Neural progenitor cell (in vitro differentiated cells): ENCODE results near the gene ABHD14A. TPM values are rescaled to one million over a fixed set of nuclear protein-coding genes. Genes with fewer than 3 reads are reported as not detected.

ENCODE experiments used
- DNase-seq: peaks from one replicate; pipeline ENCODE4 v3.0.0-alpha.2; 2016; ENCODE audit warnings: low spot score
- H2AFZ ChIP-seq: fragments of 200-600 bp; sonication (generic); replicated peaks from 2 replicates; pipeline ENCODE4 v1.6.1; 2016; ENCODE audit warnings: antibody characterized with exemption
- H3F3A ChIP-seq: fragments of 200-600 bp; sonication (generic); 2 replicates; pipeline ENCODE4 v1.6.1; 2016; ENCODE audit warnings: antibody characterized with exemption, low read depth
- H3K27ac ChIP-seq: fragments of 200-600 bp; sonication (generic); 2 replicates; pipeline ENCODE4 v1.5.1; 2016; ENCODE audit warnings: mild to moderate bottlenecking
- H3K27me3 ChIP-seq: fragments of 200-600 bp; sonication (generic); 2 replicates; pipeline ENCODE4 v1.6.1; 2016; ENCODE audit warnings: mild to moderate bottlenecking, moderate library complexity
- H3K36me3 ChIP-seq: fragments of 200-600 bp; sonication (generic); 2 replicates; pipeline ENCODE4 v1.5.1; 2016
- H3K4me1 ChIP-seq: fragments of 200-600 bp; sonication (generic); 2 replicates; pipeline ENCODE4 v1.6.1; 2016; ENCODE audit warnings: mixed run types
- H3K4me2 ChIP-seq: fragments of 200-600 bp; sonication (generic); 2 replicates; pipeline ENCODE4 v1.6.1; 2016
- H3K4me3 ChIP-seq: fragments of 200-600 bp; sonication (generic); 2 replicates; pipeline ENCODE4 v1.5.1; 2016
- H3K79me2 ChIP-seq: fragments of 200-600 bp; sonication (generic); 2 replicates; pipeline ENCODE4 v1.6.1; 2016; ENCODE audit warnings: low read depth
- H3K9ac ChIP-seq: fragments of 200-600 bp; sonication (generic); 2 replicates; pipeline ENCODE4 v1.6.1; 2016
- H3K9me3 ChIP-seq: fragments of 200-600 bp; sonication (generic); 2 replicates; pipeline ENCODE4 v1.5.1; 2016; ENCODE audit warnings: low read depth
- H4K20me1 ChIP-seq: fragments of 200-600 bp; sonication (generic); 2 replicates; pipeline ENCODE4 v1.6.1; 2016; ENCODE audit warnings: low read depth
- H3K27ac Mint-ChIP-seq: 3 replicates; pipeline ENCODE4 v1.8.0; 2021; ENCODE audit warnings: mixed read lengths
- H3K27me3 Mint-ChIP-seq: 2 replicates; pipeline ENCODE4 v1.8.0; 2022; ENCODE audit warnings: low read depth, mild to moderate bottlenecking, inconsistent platforms, moderate library complexity, mixed read lengths; ENCODE audit not compliant: insufficient read depth
- H3K36me3 Mint-ChIP-seq: 3 replicates; pipeline ENCODE4 v1.8.0; 2021; ENCODE audit warnings: mixed read lengths
- H3K4me1 Mint-ChIP-seq: 3 replicates; pipeline ENCODE4 v1.8.0; 2021; ENCODE audit warnings: mixed read lengths
- H3K4me3 Mint-ChIP-seq: 3 replicates; pipeline ENCODE4 v1.8.0; 2021; ENCODE audit warnings: mild to moderate bottlenecking, moderate library complexity, mixed read lengths
- H3K9me3 Mint-ChIP-seq: 3 replicates; pipeline ENCODE4 v1.8.0; 2020; ENCODE audit warnings: mixed read lengths
- EZH2 ChIP-seq: fragments of 200-600 bp; sonication (generic); IDR thresholded peaks from 2 replicates; pipeline ENCODE4 v1.6.1; 2017; ENCODE audit warnings: antibody characterized with exemption, mild to moderate bottlenecking, moderate library complexity
- EZH2phosphoT487 ChIP-seq: fragments of 200-600 bp; sonication (generic); IDR thresholded peaks from 2 replicates; pipeline ENCODE4 v1.6.1; 2017; ENCODE audit warnings: antibody characterized with exemption
- total RNA-seq: library from RNA; depleted of rRNA; stranded (reverse); fragments of >200 nt; gene quantifications from 2 replicates; pipeline ENCODE4 v1.2.3, GENCODE V29; 2015; ENCODE audit warnings: low replicate concordance
- TF ChIP-seq, protein P1 (sequence below): fragments of 200-600 bp; sonication (generic); IDR thresholded peaks from 2 replicates; pipeline ENCODE4 v1.5.1; 2017; ENCODE audit warnings: antibody characterized with exemption, mild to moderate bottlenecking

The ABHD14A gene
- total RNA-seq, 1 donor from 2014 or later: 4.0 TPM

GRCh38 chr3:52004906-52005395 is 30.1 kb downstream of the ABHD14A start:
- peaks cover 28% of the 10 kb centered on the region for H3F3A ChIP-seq
- DNase-seq: peak; percentile 29
- H2AFZ ChIP-seq: no peak overlapping the region
- Mint-ChIP-seq H3K27me3 (no peaks in the 10 kb centered on the region), H3K4me3 (peak overlapping the region; percentile 70), H3K36me3 (no peaks in the 10 kb centered on the region), H3K4me1 (peaks cover 61% of the 10 kb centered on the region), H3K27ac (peak overlapping the region; percentile 66), H3K9me3 (no peaks in the 10 kb centered on the region)
- TF ChIP-seq EZH2phosphoT487 (no peak), EZH2 (no peak)
- TF ChIP-seq, protein P1, sequence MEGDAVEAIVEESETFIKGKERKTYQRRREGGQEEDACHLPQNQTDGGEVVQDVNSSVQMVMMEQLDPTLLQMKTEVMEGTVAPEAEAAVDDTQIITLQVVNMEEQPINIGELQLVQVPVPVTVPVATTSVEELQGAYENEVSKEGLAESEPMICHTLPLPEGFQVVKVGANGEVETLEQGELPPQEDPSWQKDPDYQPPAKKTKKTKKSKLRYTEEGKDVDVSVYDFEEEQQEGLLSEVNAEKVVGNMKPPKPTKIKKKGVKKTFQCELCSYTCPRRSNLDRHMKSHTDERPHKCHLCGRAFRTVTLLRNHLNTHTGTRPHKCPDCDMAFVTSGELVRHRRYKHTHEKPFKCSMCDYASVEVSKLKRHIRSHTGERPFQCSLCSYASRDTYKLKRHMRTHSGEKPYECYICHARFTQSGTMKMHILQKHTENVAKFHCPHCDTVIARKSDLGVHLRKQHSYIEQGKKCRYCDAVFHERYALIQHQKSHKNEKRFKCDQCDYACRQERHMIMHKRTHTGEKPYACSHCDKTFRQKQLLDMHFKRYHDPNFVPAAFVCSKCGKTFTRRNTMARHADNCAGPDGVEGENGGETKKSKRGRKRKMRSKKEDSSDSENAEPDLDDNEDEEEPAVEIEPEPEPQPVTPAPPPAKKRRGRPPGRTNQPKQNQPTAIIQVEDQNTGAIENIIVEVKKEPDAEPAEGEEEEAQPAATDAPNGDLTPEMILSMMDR: no peak
- H4K20me1 ChIP-seq: no peaks in the 10 kb centered on the region
- peak overlapping the region; percentile 72 for H3K4me2 ChIP-seq
- H3K27me3 ChIP-seq: no peaks in the 10 kb centered on the region
- peaks cover 47% of the 10 kb centered on the region for H3K4me1 ChIP-seq
- H3K79me2 ChIP-seq: no peaks in the 10 kb centered on the region
- H3K4me3 ChIP-seq: no peak overlapping the region
- no peaks in the 10 kb centered on the region for H3K36me3 ChIP-seq
- H3K9ac ChIP-seq: no peak overlapping the region
- H3K27ac ChIP-seq: no peak overlapping the region
- no peaks in the 10 kb centered on the region for H3K9me3 ChIP-seq

GRCh38 chr3:52005571-52005986 is 30.7 kb downstream of the ABHD14A start:
- Histone ChIP-seq H3K4me2 (peak overlapping the region; percentile 72), H4K20me1 (no peaks in the 10 kb centered on the region), H3K4me1 (peaks cover 47% of the 10 kb centered on the region), H3K36me3 (no peaks in the 10 kb centered on the region), H3K4me3 (no peak overlapping the region), H2AFZ (no peak overlapping the region), H3K9me3 (no peaks in the 10 kb centered on the region), H3F3A (peaks cover 28% of the 10 kb centered on the region), H3K27me3 (no peaks in the 10 kb centered on the region), H3K9ac (no peak overlapping the region), H3K27ac (no peak overlapping the region), H3K79me2 (no peaks in the 10 kb centered on the region)
- Mint-ChIP-seq H3K36me3 (no peaks in the 10 kb centered on the region), H3K27ac (peak overlapping the region; percentile 57), H3K27me3 (no peaks in the 10 kb centered on the region), H3K9me3 (no peaks in the 10 kb centered on the region), H3K4me1 (peaks cover 61% of the 10 kb centered on the region), H3K4me3 (peak overlapping the region; percentile 58)
- peak; percentile 57 for DNase-seq
- TF ChIP-seq, protein P1: no peak
- TF ChIP-seq EZH2phosphoT487: no peak
- no peak for TF ChIP-seq EZH2

- Histone ChIP-seq H4K20me1 (no peaks in the 10 kb centered on the region), H2AFZ (no peak overlapping the region), H3K27me3 (no peaks in the 10 kb centered on the region), H3K79me2 (no peaks in the 10 kb centered on the region), H3K27ac (no peak overlapping the region), H3K9me3 (no peaks in the 10 kb centered on the region), H3K4me3 (no peak overlapping the region), H3K36me3 (no peaks in the 10 kb centered on the region), H3K4me1 (peaks cover 47% of the 10 kb centered on the region), H3K4me2 (peak overlapping the region; percentile 72), H3K9ac (no peak overlapping the region), H3F3A (peaks cover 28% of the 10 kb centered on the region)
- DNase-seq: no peak
- H3K27me3 Mint-ChIP-seq: peaks cover 3% of the 10 kb centered on the region
- no peaks in the 10 kb centered on the region for H3K36me3 Mint-ChIP-seq
- H3K9me3 Mint-ChIP-seq: no peaks in the 10 kb centered on the region
- H3K4me1 Mint-ChIP-seq: peaks cover 61% of the 10 kb centered on the region
- peak overlapping the region; percentile 58 for H3K4me3 Mint-ChIP-seq
- H3K27ac Mint-ChIP-seq: no peak overlapping the region
- no peak for TF ChIP-seq EZH2
- no peak for TF ChIP-seq EZH2phosphoT487
Observed at GRCh38 chr3:52006017-52006819, 31.4 kb downstream of the ABHD14A start.

- Histone ChIP-seq H3K4me3 (no peak overlapping the region), H3K79me2 (no peaks in the 10 kb centered on the region), H3K36me3 (no peaks in the 10 kb centered on the region), H3K9me3 (no peaks in the 10 kb centered on the region), H3K4me2 (no peak overlapping the region), H3F3A (peaks cover 28% of the 10 kb centered on the region), H2AFZ (no peak overlapping the region), H3K9ac (no peak overlapping the region), H3K27ac (no peak overlapping the region), H4K20me1 (no peaks in the 10 kb centered on the region), H3K27me3 (no peaks in the 10 kb centered on the region), H3K4me1 (peaks cover 45% of the 10 kb centered on the region)
- H3K4me3 Mint-ChIP-seq: no peak overlapping the region
- H3K36me3 Mint-ChIP-seq: no peaks in the 10 kb centered on the region
- H3K27ac Mint-ChIP-seq: no peak overlapping the region
- peaks cover 56% of the 10 kb centered on the region for H3K4me1 Mint-ChIP-seq
- no peak for TF ChIP-seq EZH2
- TF ChIP-seq EZH2phosphoT487: no peak
- TF ChIP-seq, protein P1: no peak
- no peaks in the 10 kb centered on the region for H3K9me3 Mint-ChIP-seq
- peaks cover 3% of the 10 kb centered on the region for H3K27me3 Mint-ChIP-seq
- no peak for DNase-seq
Observed at GRCh38 chr3:52006820-52007133, 31.9 kb downstream of the ABHD14A start.
